Nephron (organoid): ENCODE measurements around the gene TRIB2.

Experiments
- H3K27ac Mint-ChIP-seq, 3 experiments: 2 replicates each; pipeline ENCODE4 v1.8.0; 2020; ENCODE audit warnings: mixed read lengths in 3 of 3, mild to moderate bottlenecking in 2 of 3, moderate library complexity in 1 of 3
- H3K27me3 Mint-ChIP-seq: 2 replicates; pipeline ENCODE4 v1.8.0; 2021; ENCODE audit warnings: low read depth, mild to moderate bottlenecking, moderate library complexity, mixed read lengths
- H3K36me3 Mint-ChIP-seq: 2 replicates; pipeline ENCODE4 v1.8.0; 2020; ENCODE audit warnings: low read depth, mixed read lengths
- H3K4me1 Mint-ChIP-seq: 2 replicates; pipeline ENCODE4 v1.8.0; 2020; ENCODE audit warnings: mixed read lengths
- H3K4me3 Mint-ChIP-seq, 3 experiments: 2 replicates each; pipeline ENCODE4 v1.8.0; 2020; ENCODE audit warnings: mild to moderate bottlenecking in 3 of 3, mixed read lengths in 3 of 3, moderate library complexity in 2 of 3
- H3K9me3 Mint-ChIP-seq: 2 replicates; pipeline ENCODE4 v1.8.0; 2020; ENCODE audit warnings: mixed read lengths
- CTCF ChIP-seq, 3 experiments: fragments of 200-600 bp; sonication (generic); IDR thresholded peaks; one replicate each; pipeline ENCODE4 v1.5.0; 2021; ENCODE audit warnings: antibody characterized with exemption in 3 of 3; ENCODE audit not compliant: unreplicated experiment in 3 of 3

TRIB2 gene

GRCh38 chr2:12688893-12689292, 27.8 kb upstream of the TRIB2 start:
- H3K9me3 Mint-ChIP-seq = peaks cover 27% of the 10 kb centered on the region
- TF ChIP-seq CTCF (IDR thresholded peaks at IDR 0.05; ENCODE audit: unreplicated experiment in 3 of 3) = no peak

GRCh38 chr2:12693509-12693908, 23.2 kb upstream of the TRIB2 start:
- Mint-ChIP-seq H3K27ac (no peak overlapping the region), H3K4me3 (no peak overlapping the region), H3K4me1 (peaks cover 2% of the 10 kb centered on the region), H3K27me3 (no peaks in the 10 kb centered on the region), H3K9me3 (peaks cover 33% of the 10 kb centered on the region), H3K36me3 (peaks cover 4% of the 10 kb centered on the region)
- TF ChIP-seq CTCF (IDR thresholded peaks at IDR 0.05; ENCODE audit: unreplicated experiment in 3 of 3) = no peak

More at GRCh38 chr2:12688893-12689292, 27.8 kb upstream of the TRIB2 start:
- Mint-ChIP-seq H3K4me1 (peaks cover 23% of the 10 kb centered on the region), H3K27ac (no peak overlapping the region), H3K4me3 (no peak overlapping the region), H3K36me3 (peaks cover 4% of the 10 kb centered on the region), H3K27me3 (peaks cover 3% of the 10 kb centered on the region)

GRCh38 chr2:12694990-12695774, 21.6 kb upstream of the TRIB2 start:
- Mint-ChIP-seq H3K36me3 (peaks cover 4% of the 10 kb centered on the region), H3K9me3 (peaks cover 31% of the 10 kb centered on the region), H3K27ac (no peak overlapping the region), H3K27me3 (no peaks in the 10 kb centered on the region), H3K4me1 (no peaks in the 10 kb centered on the region), H3K4me3 (no peak overlapping the region)
- no peak for TF ChIP-seq CTCF (IDR thresholded peaks at IDR 0.05; ENCODE audit: unreplicated experiment in 3 of 3)

GRCh38 chr2:12697617-12698016, 19.1 kb upstream of the TRIB2 start:
- H3K4me3 Mint-ChIP-seq = no peak overlapping the region
- peaks cover 12% of the 10 kb centered on the region for H3K4me1 Mint-ChIP-seq
- no peaks in the 10 kb centered on the region for H3K36me3 Mint-ChIP-seq
- H3K9me3 Mint-ChIP-seq = peaks cover 14% of the 10 kb centered on the region
- no peaks in the 10 kb centered on the region for H3K27me3 Mint-ChIP-seq
- H3K27ac Mint-ChIP-seq = no peak overlapping the region
- no peak for TF ChIP-seq CTCF (IDR thresholded peaks at IDR 0.05; ENCODE audit: unreplicated experiment in 3 of 3)

- Mint-ChIP-seq H3K36me3 (no peaks in the 10 kb centered on the region), H3K9me3 (no peaks in the 10 kb centered on the region), H3K27ac (no peak overlapping the region), H3K4me1 (peaks cover 23% of the 10 kb centered on the region), H3K4me3 (no peak overlapping the region), H3K27me3 (no peaks in the 10 kb centered on the region)
- TF ChIP-seq CTCF (IDR thresholded peaks at IDR 0.05; ENCODE audit: unreplicated experiment in 3 of 3) = no peak
These were observed 15.7 kb upstream of the TRIB2 start for GRCh38 chr2:12700989-12701388.

- Mint-ChIP-seq H3K4me1 (peaks cover 23% of the 10 kb centered on the region), H3K9me3 (no peaks in the 10 kb centered on the region), H3K36me3 (no peaks in the 10 kb centered on the region), H3K27me3 (no peaks in the 10 kb centered on the region), H3K4me3 (no peak overlapping the region), H3K27ac (peak overlapping the region in 1 of 3 experiments; percentile 74)
- no peak for TF ChIP-seq CTCF (IDR thresholded peaks at IDR 0.05; ENCODE audit: unreplicated experiment in 3 of 3)
These were observed 15.0 kb upstream of the TRIB2 start for GRCh38 chr2:12701786-12702167.
